ENCODE results near the gene ERAL1.
A peak's percentile ranks its signal among the peaks of the same experiment; 100 is the strongest.

- TF ChIP-seq CTCF (IDR thresholded peaks at IDR 0.05; ENCODE audit: insufficient read depth, low read length) (no peak), SPI1 (IDR thresholded peaks at IDR 0.05; ENCODE audit: borderline replicate concordance, low read depth) (peak; percentile 26; the same call in 1 of the 2 replicates), POLR2AphosphoS5 (IDR thresholded peaks at IDR 0.05; ENCODE audit: low read depth) (peak; percentile 70)
Observed at GRCh38 chr17:28842282-28843012, 12.4 kb upstream of the ERAL1 start, which contains the start of gene FAM222B.
